ENCODE data around the gene KCTD17. TPM values are rescaled to one million over a fixed set of nuclear protein-coding genes. Genes with fewer than 3 reads are reported as not detected.

KCTD17 gene
- total RNA-seq, 1 experiment from 2014 or later: 19.8 TPM

DNA sequence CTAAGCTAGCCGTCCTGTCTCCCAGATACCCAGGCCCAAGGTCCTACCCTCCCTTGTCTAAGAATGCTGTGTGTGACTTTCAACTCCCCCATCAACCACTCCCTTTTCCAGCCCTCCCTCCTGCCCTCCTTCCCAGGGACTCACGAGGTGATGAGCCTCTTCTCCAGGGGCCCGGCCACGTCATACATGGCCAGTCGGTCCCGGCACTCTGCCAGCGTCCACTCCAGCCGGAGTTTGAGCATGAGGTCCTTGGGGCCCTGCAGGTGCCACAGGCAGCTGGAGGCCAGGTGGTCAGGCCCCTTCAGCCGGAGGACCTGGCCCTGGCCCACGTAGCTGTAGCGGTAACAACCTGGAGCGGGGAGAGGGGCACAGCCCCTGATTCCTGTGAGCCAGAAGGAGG is 37.9 kb downstream of the KCTD17 start:
- H3K4me1 Mint-ChIP-seq (ENCODE audit: low read depth, unreplicated experiment): no peaks in the 10 kb centered on the region
- no peaks in the 10 kb centered on the region for H3K9me3 Mint-ChIP-seq (ENCODE audit: low read depth, unreplicated experiment)
- CTCF ChIA-PET: interaction anchor here (0.6 to 0.8 kb wide), 2 partner anchors 10 to 94 kb away, joined by 3 read pairs; no protein-coding TSS in a partner anchor
- H3K27me3 Mint-ChIP-seq (ENCODE audit: unreplicated experiment): peaks cover 62% of the 10 kb centered on the region
- intact Hi-C loops (cut with micrococcal nuclease; ENCODE audit: unreplicated experiment): no loop called here
- H3K36me3 Mint-ChIP-seq (ENCODE audit: insufficient read depth, unreplicated experiment): no peaks in the 10 kb centered on the region
- TF ChIP-seq, protein P1, sequence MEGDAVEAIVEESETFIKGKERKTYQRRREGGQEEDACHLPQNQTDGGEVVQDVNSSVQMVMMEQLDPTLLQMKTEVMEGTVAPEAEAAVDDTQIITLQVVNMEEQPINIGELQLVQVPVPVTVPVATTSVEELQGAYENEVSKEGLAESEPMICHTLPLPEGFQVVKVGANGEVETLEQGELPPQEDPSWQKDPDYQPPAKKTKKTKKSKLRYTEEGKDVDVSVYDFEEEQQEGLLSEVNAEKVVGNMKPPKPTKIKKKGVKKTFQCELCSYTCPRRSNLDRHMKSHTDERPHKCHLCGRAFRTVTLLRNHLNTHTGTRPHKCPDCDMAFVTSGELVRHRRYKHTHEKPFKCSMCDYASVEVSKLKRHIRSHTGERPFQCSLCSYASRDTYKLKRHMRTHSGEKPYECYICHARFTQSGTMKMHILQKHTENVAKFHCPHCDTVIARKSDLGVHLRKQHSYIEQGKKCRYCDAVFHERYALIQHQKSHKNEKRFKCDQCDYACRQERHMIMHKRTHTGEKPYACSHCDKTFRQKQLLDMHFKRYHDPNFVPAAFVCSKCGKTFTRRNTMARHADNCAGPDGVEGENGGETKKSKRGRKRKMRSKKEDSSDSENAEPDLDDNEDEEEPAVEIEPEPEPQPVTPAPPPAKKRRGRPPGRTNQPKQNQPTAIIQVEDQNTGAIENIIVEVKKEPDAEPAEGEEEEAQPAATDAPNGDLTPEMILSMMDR (IDR thresholded peaks at IDR 0.05; ENCODE audit: unreplicated experiment): no peak
- no TSS peak for BruUV-seq (replicated peaks)
- DNase-seq: no peak
- no peak overlapping the region for H3K4me3 Mint-ChIP-seq (ENCODE audit: low read depth, unreplicated experiment)
- no peak overlapping the region for H3K27ac Mint-ChIP-seq (ENCODE audit: unreplicated experiment)

DNA sequence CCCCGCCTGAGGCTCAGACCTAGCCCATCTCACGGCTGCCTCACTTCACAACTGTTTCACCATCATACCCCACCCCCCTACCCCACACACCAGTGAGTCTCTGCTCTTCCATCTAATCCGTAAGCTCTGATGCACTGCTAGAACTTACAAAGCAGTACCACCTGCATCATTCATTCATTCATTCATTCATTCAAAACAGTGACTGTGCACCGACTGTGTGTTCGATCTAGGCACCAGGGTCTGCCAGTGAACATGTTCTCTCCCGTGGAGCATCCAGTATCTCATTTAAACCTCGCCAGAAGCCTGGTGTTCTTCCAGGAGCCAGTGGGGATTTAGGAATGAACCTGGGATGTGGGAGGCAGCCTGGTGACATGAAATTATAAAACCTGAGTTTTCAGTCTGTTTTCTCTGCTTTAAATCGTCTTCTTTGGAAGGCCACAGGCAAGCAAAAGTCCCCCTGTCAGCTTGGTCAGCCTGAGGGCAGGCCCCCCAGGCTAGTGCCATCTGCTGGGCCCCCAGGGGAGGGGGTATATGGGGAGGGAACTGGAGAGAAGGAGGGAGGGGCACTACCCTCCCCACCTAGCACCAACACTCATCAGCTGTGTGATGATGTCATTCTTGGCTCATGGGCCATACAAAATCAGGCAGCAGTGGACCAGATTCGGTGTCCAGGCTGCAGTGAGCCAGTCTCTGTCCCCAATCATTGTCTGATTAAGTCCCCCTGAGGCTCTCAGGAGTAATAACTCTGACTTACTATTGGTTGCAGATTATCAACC is 39.6 kb downstream of the KCTD17 start:
- Mint-ChIP-seq H3K9me3 (ENCODE audit: low read depth, unreplicated experiment) (no peaks in the 10 kb centered on the region), H3K27me3 (ENCODE audit: unreplicated experiment) (peaks cover 62% of the 10 kb centered on the region), H3K4me3 (ENCODE audit: low read depth, unreplicated experiment) (no peak overlapping the region), H3K27ac (ENCODE audit: unreplicated experiment) (no peak overlapping the region), H3K36me3 (ENCODE audit: insufficient read depth, unreplicated experiment) (no peaks in the 10 kb centered on the region), H3K4me1 (ENCODE audit: low read depth, unreplicated experiment) (no peaks in the 10 kb centered on the region)
- intact Hi-C loops (cut with micrococcal nuclease; ENCODE audit: unreplicated experiment): no loop called here
- CTCF ChIA-PET: no interaction called here
- BruUV-seq (replicated peaks): no TSS peak
- TF ChIP-seq, protein P1 (IDR thresholded peaks at IDR 0.05; ENCODE audit: unreplicated experiment): no peak
- DNase-seq: no peak

- Mint-ChIP-seq H3K27me3 (ENCODE audit: unreplicated experiment) (peaks cover 67% of the 10 kb centered on the region), H3K36me3 (ENCODE audit: insufficient read depth, unreplicated experiment) (no peaks in the 10 kb centered on the region), H3K9me3 (ENCODE audit: low read depth, unreplicated experiment) (no peaks in the 10 kb centered on the region), H3K27ac (ENCODE audit: unreplicated experiment) (no peak overlapping the region), H3K4me1 (ENCODE audit: low read depth, unreplicated experiment) (no peaks in the 10 kb centered on the region), H3K4me3 (ENCODE audit: low read depth, unreplicated experiment) (no peak overlapping the region)
- CTCF ChIA-PET: interaction anchor here (0.6 kb wide), 1 partner anchor 339 kb away, joined by 5 read pairs; no protein-coding TSS in a partner anchor
- BruUV-seq (replicated peaks): no TSS peak
- DNase-seq: no peak
- intact Hi-C loops (cut with micrococcal nuclease; ENCODE audit: unreplicated experiment): no loop called here
- TF ChIP-seq, protein P1 (IDR thresholded peaks at IDR 0.05; ENCODE audit: unreplicated experiment): no peak
These were observed 40.5 kb downstream of the KCTD17 start for GRCh38 chr22:37091994-37092393.

GRCh38 chr22:37092997-37093396 is 41.5 kb downstream of the KCTD17 start:
- BruUV-seq (replicated peaks): no TSS peak
- intact Hi-C loops (cut with micrococcal nuclease; ENCODE audit: unreplicated experiment): no loop called here
- H3K27ac Mint-ChIP-seq (ENCODE audit: unreplicated experiment): no peak overlapping the region
- H3K4me1 Mint-ChIP-seq (ENCODE audit: low read depth, unreplicated experiment): no peaks in the 10 kb centered on the region
- H3K9me3 Mint-ChIP-seq (ENCODE audit: low read depth, unreplicated experiment): no peaks in the 10 kb centered on the region
- no peak for DNase-seq
- peaks cover 66% of the 10 kb centered on the region for H3K27me3 Mint-ChIP-seq (ENCODE audit: unreplicated experiment)
- H3K36me3 Mint-ChIP-seq (ENCODE audit: insufficient read depth, unreplicated experiment): no peaks in the 10 kb centered on the region
- TF ChIP-seq, protein P1 (IDR thresholded peaks at IDR 0.05; ENCODE audit: unreplicated experiment): no peak
- no peak overlapping the region for H3K4me3 Mint-ChIP-seq (ENCODE audit: low read depth, unreplicated experiment)
- CTCF ChIA-PET: no interaction called here

All from Calu3 (cell line).